Smooth muscle cell of the brain vasculature (primary cell): ENCODE data around the gene ARHGEF12.

Experiments used
- DNase-seq: peaks from one replicate; pipeline ENCODE4 v3.0.0-alpha.2; 2012; ENCODE audit warnings: low read depth, low spot score

ARHGEF12 gene

GRCh38 chr11:120424185-120424969, 88.2 kb downstream of the ARHGEF12 start:
- no peak for DNase-seq

DNA sequence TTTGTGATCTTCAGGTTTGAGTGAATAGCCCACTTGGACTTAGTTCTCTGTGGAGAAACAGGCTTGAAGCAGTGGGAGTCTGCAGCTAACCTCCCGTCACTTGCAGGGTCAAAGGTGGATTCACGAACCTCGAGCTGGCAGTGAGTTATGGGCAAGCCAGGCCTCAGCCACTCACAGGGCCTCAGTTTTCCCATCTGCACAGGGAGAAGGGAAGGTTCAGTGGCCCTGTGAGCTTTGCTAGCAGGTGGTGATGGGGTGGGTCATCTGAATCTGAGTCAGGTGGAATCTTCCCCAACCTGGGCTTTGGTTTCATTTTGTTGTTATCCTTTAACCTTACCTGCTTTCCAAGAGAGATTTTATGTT, 88.7 kb downstream of the ARHGEF12 start:
- no peak for DNase-seq

DNA sequence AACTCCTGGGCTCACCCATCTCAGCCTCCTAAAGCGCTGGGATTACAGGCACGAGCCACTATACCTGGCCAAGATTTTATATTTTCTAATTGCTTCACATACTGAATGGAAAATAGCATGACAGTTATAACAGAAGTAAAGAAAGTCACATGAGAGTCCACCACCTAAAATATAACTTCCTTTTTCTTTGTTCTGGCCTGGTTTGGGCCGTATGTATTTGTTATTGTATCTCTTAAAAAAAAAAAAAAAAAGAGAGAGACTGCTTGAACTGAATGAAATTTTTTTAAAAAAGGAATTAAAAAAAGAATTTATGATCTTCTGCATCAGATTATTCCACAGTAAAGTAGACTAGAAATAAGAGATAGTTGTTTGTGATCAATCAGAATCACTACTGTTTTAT, 89.3 kb downstream of the ARHGEF12 start:
- DNase-seq, result no peak

DNA sequence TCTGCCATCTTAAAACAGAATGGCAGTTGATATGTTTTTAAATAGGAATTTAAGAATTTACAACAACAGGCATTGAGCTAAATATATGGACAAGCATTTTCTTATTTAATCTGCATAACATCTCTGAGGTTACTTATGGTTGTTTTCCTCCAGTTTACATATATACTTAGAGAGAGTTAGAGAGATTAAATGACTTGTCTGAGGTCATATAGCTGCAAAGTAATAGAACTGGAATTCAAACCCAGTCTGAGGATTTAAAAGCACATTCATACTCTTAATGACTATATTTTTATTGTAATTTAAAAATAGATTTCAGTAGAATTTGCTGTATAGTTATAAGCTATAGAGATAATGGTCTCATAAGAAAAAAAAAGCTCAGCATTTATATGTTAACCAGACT, 93.9 kb downstream of the ARHGEF12 start:
- no peak for DNase-seq

GRCh38 chr11:120431633-120432032, 95.4 kb downstream of the ARHGEF12 start:
- no peak for DNase-seq

DNA sequence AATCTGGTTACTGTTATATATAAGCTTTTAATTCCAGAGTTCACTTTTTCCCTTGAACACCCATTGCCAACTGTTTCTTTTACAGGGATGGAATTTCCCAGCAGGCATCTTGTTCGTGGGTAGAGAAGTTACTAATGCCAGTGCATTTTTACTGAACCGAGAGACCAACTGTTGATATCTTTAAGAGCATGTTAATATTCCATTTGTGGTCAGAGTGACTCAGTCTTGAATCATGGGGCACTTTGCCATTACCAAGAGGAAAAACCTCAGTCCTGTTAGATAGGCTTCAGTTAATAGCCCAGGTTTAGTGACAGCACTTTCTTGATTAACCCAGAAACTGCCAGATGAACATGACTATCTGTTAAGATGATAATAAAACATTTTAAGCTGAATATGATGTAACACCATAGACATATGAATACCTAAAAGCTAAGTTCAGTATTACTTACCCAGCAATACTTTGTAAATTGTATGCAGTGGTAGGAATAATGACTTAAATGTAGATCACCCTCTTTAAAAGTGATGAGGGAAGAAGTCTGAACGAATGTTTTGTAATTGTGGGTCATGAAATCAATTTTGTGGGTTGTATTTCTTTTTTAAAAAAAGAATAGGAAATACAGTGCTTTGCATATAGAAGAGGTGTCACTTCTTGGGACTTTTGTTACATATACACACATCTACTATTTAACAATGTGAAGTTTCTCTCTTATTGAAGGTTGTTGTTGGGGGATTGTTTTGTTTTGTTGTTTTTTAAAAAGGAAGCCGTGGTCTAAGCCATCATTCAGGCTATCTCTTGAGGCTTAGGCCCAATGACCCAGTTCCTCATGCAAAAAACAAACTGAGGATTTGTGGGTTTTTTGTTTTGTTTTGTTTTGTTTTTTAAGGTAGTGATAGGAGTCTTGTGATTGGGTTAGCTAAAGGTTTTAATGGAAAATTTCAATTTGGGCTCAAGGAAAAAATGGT, 96.1 kb downstream of the ARHGEF12 start:
- DNase-seq, result peak; percentile 87

DNA sequence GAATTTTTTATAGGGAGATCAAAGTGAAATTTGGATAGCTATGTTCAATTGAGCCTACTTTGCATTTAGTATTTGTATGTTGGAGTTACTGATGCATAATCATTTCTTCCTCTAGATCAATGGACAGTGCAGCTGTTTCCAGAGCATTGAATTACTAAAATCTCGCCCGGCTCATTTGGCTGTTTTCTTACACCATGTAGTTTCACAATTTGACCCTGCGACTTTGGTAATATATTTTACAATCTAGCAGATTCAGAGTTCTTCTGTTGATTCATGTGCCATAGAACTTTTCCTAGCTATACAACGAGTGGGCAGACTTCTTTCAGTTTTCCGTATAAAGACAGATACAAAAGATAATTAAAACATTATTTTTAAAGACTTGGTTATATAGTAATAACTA, 105.4 kb downstream of the ARHGEF12 start:
- DNase-seq, result no peak

- DNase-seq, result no peak
Measured at GRCh38 chr11:120442031-120442430, 105.8 kb downstream of the ARHGEF12 start.

DNA sequence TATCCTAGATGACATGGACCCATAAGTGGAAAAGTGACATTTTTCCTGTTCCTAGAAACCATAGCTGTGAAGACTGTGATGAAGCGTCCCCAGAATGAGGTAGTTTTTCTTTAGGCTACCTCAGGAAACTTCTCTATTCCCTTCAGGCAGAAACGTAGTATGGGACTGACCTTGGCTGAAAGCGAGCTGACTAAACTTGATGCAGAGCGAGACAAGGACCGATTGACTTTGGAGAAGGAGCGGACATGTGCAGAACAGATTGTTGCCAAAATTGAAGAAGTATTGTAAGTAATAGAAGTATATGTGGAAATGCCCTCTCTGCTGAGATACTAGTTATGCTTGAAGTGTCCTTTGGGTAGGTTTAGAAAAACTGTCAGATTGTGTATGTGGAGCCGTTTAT, 110.6 kb downstream of the ARHGEF12 start:
- DNase-seq, result no peak

DNA sequence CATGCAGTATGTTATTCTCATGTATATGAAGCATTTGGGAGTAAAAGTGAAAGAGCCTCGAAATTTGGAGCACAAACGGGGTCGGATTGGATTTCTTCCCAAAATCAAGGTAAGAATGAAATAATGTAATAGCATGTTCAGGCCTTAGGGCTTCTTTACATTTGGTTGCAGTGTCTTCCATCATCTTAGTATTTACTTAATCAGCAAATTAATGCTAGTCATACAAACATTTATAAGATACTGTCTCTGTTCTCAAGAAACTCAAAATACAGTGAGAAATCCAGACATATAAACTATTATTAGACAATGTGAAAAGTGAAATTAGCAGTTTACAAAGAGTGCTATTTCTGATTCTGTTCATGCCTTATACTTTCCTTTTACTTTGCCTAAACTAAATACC, 112.0 kb downstream of the ARHGEF12 start:
- no peak for DNase-seq

GRCh38 chr11:120455487-120455886, 119.3 kb downstream of the ARHGEF12 start:
- DNase-seq, result no peak

- no peak for DNase-seq
Measured at GRCh38 chr11:120457996-120458395, 121.8 kb downstream of the ARHGEF12 start.

DNA sequence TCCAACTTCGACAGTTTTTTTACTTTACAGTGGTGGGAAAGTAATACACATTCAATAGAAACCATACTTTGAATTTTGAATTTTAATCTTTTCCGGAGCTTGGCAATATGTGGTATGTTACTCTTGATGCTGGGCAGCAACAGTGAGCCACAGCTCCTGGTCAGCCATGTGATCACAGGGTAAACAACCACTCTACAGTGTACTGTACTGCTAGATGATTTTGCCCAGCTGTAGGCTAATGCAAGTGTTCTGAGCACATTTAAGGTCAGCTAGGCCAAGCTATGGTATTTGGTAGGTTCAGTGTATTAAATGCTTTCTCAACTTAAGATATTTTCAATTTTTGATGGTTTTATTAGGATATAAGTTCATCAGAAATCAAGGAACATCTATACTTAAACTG, 126.6 kb downstream of the ARHGEF12 start:
- no peak for DNase-seq

GRCh38 chr11:120465921-120466534, 129.8 kb downstream of the ARHGEF12 start:
- DNase-seq, result no peak

GRCh38 chr11:120467627-120468026, 131.4 kb downstream of the ARHGEF12 start:
- DNase-seq, result no peak

- peak; percentile 12 for DNase-seq
Measured at GRCh38 chr11:120471131-120471530, 134.9 kb downstream of the ARHGEF12 start.

DNA sequence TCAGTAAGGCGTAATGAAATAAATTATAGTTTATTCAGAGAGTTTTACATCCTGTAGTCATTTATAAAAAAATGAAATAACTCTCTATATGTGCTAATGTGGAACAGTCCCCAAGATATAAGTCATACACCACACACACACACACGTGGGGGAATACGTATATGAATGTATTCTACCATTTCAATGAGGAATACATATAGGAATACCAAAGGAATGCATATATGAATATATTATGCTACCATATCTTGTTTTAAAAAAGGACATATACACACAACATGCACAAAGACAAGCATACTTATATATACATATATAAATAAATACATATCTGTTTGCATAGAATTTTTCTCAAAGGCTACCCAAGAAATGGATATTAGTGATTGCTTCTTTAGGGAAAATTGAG, 135.8 kb downstream of the ARHGEF12 start:
- no peak for DNase-seq

DNA sequence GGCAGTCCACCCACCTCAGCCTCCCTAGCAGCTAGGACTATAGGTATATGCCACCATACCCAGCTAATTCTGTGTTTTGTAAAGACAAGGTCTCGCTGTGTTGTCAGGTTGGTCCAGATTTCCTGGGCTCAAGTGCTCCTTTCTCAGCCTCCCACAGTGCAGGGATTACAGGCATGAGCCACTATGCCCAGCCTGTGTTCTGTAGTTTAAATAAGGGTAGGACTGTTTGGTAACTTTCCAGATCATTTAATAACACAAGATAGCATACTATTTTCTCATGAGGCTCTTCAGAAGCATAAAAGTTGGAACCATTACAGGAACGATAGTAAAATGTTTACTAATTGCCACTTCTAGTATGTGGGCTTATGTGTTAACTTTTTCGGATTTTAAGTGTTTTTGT, 137.3 kb downstream of the ARHGEF12 start:
- no peak for DNase-seq

GRCh38 chr11:120482149-120482548, 145.9 kb downstream of the ARHGEF12 start:
- no peak for DNase-seq

- DNase-seq, result no peak
Measured at GRCh38 chr11:120484722-120485121, 148.5 kb downstream of the ARHGEF12 start.

GRCh38 chr11:120486138-120486537, 149.9 kb downstream of the ARHGEF12 start:
- no peak for DNase-seq

GRCh38 chr11:120489799-120490198, 153.6 kb downstream of the ARHGEF12 start:
- DNase-seq, result no peak
